Osteoblast (primary cell): ENCODE results near the gene IL6R. TPM values are rescaled to one million over a fixed set of nuclear protein-coding genes. Genes with fewer than 3 reads are reported as not detected.
"Not testable (repeated sequence)": the region's sequence is repeated elsewhere in the genome, so short reads cannot be mapped to it uniquely, and the experiment has no call there.

Experiments
- DNase-seq: peaks from one replicate; pipeline ENCODE4 v3.0.0; 2011; ENCODE audit warnings: low spot score, mixed read lengths; ENCODE audit not compliant: insufficient read length; ENCODE audit errors: missing footprints
- H2AFZ ChIP-seq: 2 replicates; pipeline ENCODE4 v1.6.0; 2011; ENCODE audit warnings: mild to moderate bottlenecking, low read length
- H3K27ac ChIP-seq: 2 replicates; pipeline ENCODE4 v1.5.1; 2011; ENCODE audit warnings: mild to moderate bottlenecking, low read depth, low read length, moderate library complexity
- H3K27me3 ChIP-seq: 2 replicates; pipeline ENCODE4 v1.6.0; 2012; ENCODE audit warnings: mild to moderate bottlenecking, control low read depth, inconsistent platforms, low read length, moderate library complexity; ENCODE audit not compliant: insufficient read depth
- H3K36me3 ChIP-seq: 2 replicates; pipeline ENCODE4 v1.5.1; 2011; ENCODE audit warnings: mild to moderate bottlenecking, low read length, control low read depth, moderate library complexity; ENCODE audit not compliant: insufficient read depth
- H3K4me1 ChIP-seq: 2 replicates; pipeline ENCODE4 v1.5.1; 2011; ENCODE audit warnings: mild to moderate bottlenecking, low read length, control low read depth, moderate library complexity; ENCODE audit not compliant: insufficient read depth
- H3K4me2 ChIP-seq: 2 replicates; pipeline ENCODE4 v1.6.0; 2011; ENCODE audit warnings: mild to moderate bottlenecking, low read length; ENCODE audit not compliant: insufficient read depth
- H3K4me3 ChIP-seq: fragments of 200-600 bp; sonication (generic); 3 replicates; pipeline ENCODE4 v1.5.1; 2012; ENCODE audit warnings: mild to moderate bottlenecking, low read length, inconsistent platforms; ENCODE audit not compliant: insufficient read depth
- H3K79me2 ChIP-seq: 2 replicates; pipeline ENCODE4 v1.6.0; 2012; ENCODE audit warnings: mild to moderate bottlenecking, low read length, control low read depth, inconsistent platforms; ENCODE audit not compliant: insufficient read depth
- H3K9me3 ChIP-seq: 2 replicates; pipeline ENCODE4 v1.5.1; 2011; ENCODE audit warnings: low read depth, low read length, control low read depth
- H4K20me1 ChIP-seq: 2 replicates; pipeline ENCODE4 v1.6.0; 2012; ENCODE audit warnings: mild to moderate bottlenecking, low read length, control low read depth; ENCODE audit not compliant: insufficient read depth
- total RNA-seq: library from RNA; depleted of rRNA; stranded (reverse); fragments of >200 nt; gene quantifications from 2 replicates; pipeline ENCODE4 v1.2.3, GENCODE V29; 2012
- TF ChIP-seq, protein P1 (sequence below): IDR thresholded peaks from 2 replicates; pipeline ENCODE4 v1.5.1; 2011; ENCODE audit warnings: mild to moderate bottlenecking, low read depth, low read length, moderate library complexity; ENCODE audit errors: extremely low read depth

Gene IL6R
- total RNA-seq, 1 donor = 8.0 TPM

DNA sequence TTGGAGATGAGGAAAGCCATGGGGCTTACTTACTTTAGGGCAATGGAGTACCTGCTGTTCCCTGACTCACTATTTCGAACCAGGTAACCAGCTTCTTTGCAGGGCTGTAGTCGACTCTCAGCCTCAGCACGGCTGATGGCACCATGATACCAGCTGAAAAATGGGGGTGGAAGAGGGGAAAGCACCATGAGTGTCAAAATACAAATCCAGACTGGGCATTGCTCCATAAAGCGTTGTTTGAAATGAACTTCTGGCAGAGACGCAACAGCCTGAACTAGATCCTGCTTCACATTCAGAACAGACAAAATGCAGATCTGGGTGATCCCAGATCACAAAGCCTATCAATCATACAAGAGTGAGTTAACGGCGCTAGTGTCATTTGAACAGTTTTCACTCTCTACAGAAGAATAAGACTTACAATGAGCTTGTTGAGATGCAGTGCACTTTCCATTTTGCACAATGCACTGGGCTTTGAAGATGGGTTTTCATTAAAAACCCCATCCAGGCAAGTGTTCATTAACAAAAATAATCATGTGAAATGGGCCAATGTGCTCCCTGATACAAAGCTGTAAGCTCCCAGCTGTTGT is 80.9 kb downstream of the IL6R start:
- H3K36me3 ChIP-seq = no peaks in the 10 kb centered on the region
- DNase-seq = no peak
- no peaks in the 10 kb centered on the region for H3K9me3 ChIP-seq
- no peaks in the 10 kb centered on the region for H3K79me2 ChIP-seq
- H3K4me3 ChIP-seq = no peak overlapping the region
- TF ChIP-seq, protein P1, sequence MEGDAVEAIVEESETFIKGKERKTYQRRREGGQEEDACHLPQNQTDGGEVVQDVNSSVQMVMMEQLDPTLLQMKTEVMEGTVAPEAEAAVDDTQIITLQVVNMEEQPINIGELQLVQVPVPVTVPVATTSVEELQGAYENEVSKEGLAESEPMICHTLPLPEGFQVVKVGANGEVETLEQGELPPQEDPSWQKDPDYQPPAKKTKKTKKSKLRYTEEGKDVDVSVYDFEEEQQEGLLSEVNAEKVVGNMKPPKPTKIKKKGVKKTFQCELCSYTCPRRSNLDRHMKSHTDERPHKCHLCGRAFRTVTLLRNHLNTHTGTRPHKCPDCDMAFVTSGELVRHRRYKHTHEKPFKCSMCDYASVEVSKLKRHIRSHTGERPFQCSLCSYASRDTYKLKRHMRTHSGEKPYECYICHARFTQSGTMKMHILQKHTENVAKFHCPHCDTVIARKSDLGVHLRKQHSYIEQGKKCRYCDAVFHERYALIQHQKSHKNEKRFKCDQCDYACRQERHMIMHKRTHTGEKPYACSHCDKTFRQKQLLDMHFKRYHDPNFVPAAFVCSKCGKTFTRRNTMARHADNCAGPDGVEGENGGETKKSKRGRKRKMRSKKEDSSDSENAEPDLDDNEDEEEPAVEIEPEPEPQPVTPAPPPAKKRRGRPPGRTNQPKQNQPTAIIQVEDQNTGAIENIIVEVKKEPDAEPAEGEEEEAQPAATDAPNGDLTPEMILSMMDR = no peak
- no peak overlapping the region for H3K4me2 ChIP-seq
- peaks cover 45% of the 10 kb centered on the region for H3K27me3 ChIP-seq
- no peak overlapping the region for H2AFZ ChIP-seq
- H3K4me1 ChIP-seq = peaks cover 9% of the 10 kb centered on the region
- no peaks in the 10 kb centered on the region for H4K20me1 ChIP-seq
- no peak overlapping the region for H3K27ac ChIP-seq

DNA sequence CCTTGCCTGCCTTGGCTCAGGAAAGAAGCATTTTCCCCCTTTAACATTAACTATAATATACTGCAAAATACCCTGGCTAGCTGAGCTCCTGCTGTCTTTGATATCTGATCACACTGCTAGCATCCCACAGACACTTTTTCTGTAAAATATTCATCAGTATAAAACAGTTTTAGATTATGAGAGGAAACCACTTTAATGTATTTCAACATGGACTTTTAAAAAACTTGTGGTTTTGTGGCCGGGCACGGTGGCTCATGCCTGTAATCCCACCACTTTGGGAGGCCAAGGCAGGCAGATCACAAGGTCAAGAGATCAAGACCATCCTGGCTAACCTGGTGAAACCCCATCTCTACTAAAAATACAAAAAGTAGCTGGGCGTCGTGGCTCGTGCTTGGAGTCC is 81.6 kb downstream of the IL6R start:
- not testable (repeated sequence) for H3K4me1 ChIP-seq, H3K27ac ChIP-seq, DNase-seq, H3K36me3 ChIP-seq, H3K79me2 ChIP-seq, H3K4me3 ChIP-seq, H3K9me3 ChIP-seq, H3K4me2 ChIP-seq, H4K20me1 ChIP-seq, H2AFZ ChIP-seq
- peaks cover 52% of the 10 kb centered on the region for H3K27me3 ChIP-seq

DNA sequence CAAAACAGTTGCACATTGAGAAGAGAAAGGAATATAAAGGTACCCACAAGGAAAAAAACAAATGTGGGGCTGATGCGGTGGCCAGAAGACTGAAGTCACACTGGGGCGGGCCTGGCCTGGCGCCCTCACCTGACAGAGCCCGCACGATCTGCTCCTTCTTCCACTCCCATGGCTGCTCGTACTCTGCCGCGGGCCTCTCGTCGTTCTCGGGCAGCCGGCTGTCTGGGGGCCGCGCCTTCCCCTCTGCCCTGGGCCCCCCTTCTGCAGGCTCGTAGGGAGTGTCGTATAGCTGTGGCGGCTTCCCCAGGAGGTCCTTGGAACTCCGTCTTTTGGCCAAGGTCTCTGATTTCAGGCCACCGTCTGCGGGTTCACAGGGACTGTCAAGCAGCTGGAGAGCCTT is 83.8 kb downstream of the IL6R start:
- no peak for DNase-seq
- H3K36me3 ChIP-seq = no peaks in the 10 kb centered on the region
- H3K27me3 ChIP-seq = peaks cover 74% of the 10 kb centered on the region
- no peaks in the 10 kb centered on the region for H3K9me3 ChIP-seq
- H3K79me2 ChIP-seq = no peaks in the 10 kb centered on the region
- no peak overlapping the region for H3K4me2 ChIP-seq
- H2AFZ ChIP-seq = no peak overlapping the region
- H3K4me1 ChIP-seq = peaks cover 6% of the 10 kb centered on the region
- no peaks in the 10 kb centered on the region for H4K20me1 ChIP-seq
- no peak overlapping the region for H3K27ac ChIP-seq
- H3K4me3 ChIP-seq = no peak overlapping the region
- TF ChIP-seq, protein P1 = no peak

DNA sequence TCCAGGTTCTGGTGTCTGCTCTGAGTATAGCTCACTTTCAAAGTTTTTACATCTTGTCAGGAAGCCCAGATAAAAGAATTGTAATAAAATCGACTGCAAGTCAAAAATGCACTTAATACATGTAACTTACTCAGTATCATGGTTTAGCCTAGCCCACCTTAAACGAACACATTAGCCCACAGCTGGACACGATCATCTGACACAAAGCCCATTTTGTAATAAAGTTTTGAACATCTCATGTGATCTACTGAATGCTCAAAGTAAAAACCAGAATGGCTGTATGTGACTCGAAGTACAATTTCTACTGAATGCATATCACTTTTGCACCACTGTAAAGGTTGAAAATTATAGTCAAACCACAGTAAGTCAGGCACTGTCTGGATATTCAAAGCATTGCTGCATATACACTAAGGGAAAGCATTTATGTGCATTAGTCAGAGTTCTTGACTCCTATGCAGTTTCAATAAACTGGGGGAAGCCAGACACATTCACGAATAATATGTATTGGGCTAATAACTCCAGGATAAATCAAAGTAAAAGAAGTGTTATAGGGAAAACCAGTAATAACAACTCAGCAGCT is 84.6 kb downstream of the IL6R start:
- H3K36me3 ChIP-seq = no peaks in the 10 kb centered on the region
- H3K79me2 ChIP-seq = no peaks in the 10 kb centered on the region
- no peak overlapping the region for H2AFZ ChIP-seq
- no peaks in the 10 kb centered on the region for H4K20me1 ChIP-seq
- no peak for DNase-seq
- no peaks in the 10 kb centered on the region for H3K9me3 ChIP-seq
- H3K4me3 ChIP-seq = no peak overlapping the region
- H3K4me2 ChIP-seq = no peak overlapping the region
- no peak overlapping the region for H3K27ac ChIP-seq
- H3K27me3 ChIP-seq = peaks cover 78% of the 10 kb centered on the region
- TF ChIP-seq, protein P1 = no peak
- H3K4me1 ChIP-seq = no peaks in the 10 kb centered on the region
